Mesendoderm (in vitro differentiated cells): ENCODE data around the gene TBXAS1.

Source experiments
- DNase-seq: peaks from one replicate; pipeline ENCODE4 v3.0.0; 2013
- H2AK5ac ChIP-seq: 2 replicates; pipeline ENCODE4 v1.6.1; 2013; ENCODE audit warnings: low read length, inconsistent platforms
- H2BK120ac ChIP-seq: 2 replicates; pipeline ENCODE4 v1.6.1; 2013; ENCODE audit warnings: low read depth, mild to moderate bottlenecking, low read length, moderate library complexity, mixed read lengths
- H2BK15ac ChIP-seq: replicated peaks from 2 replicates; pipeline ENCODE4 v1.6.1; 2013; ENCODE audit warnings: low read depth, mild to moderate bottlenecking, moderate library complexity
- H2BK5ac ChIP-seq: 2 replicates; pipeline ENCODE4 v1.6.1; 2013; ENCODE audit warnings: low read length, inconsistent platforms
- H3K18ac ChIP-seq: 2 replicates; pipeline ENCODE4 v1.6.1; 2013; ENCODE audit warnings: mild to moderate bottlenecking, low read length, mixed read lengths
- H3K23ac ChIP-seq: one replicate; pipeline ENCODE4 v1.6.1; 2013; ENCODE audit warnings: low read length
- H3K27ac ChIP-seq: 2 replicates; pipeline ENCODE4 v1.5.1; 2013; ENCODE audit warnings: low read depth, mild to moderate bottlenecking, inconsistent platforms, low read length, moderate library complexity
- H3K27me3 ChIP-seq: 2 replicates; pipeline ENCODE4 v1.6.1; 2013; ENCODE audit warnings: low read length, control low read depth, mild to moderate bottlenecking, inconsistent platforms; ENCODE audit not compliant: insufficient read depth, poor library complexity
- H3K36me3 ChIP-seq: 2 replicates; pipeline ENCODE4 v1.6.1; 2013; ENCODE audit warnings: low read length, inconsistent platforms; ENCODE audit not compliant: control insufficient read depth, insufficient read depth
- H3K4ac ChIP-seq: one replicate; pipeline ENCODE4 v1.6.1; 2013; ENCODE audit warnings: low read depth, mild to moderate bottlenecking, low read length, moderate library complexity
- H3K4me1 ChIP-seq: 2 replicates; pipeline ENCODE4 v1.6.1; 2013; ENCODE audit warnings: low read depth, low read length, inconsistent platforms; ENCODE audit not compliant: control insufficient read depth
- H3K4me2 ChIP-seq: 2 replicates; pipeline ENCODE4 v1.6.1; 2013; ENCODE audit warnings: low read length
- H3K4me3 ChIP-seq: 2 replicates; pipeline ENCODE4 v1.5.1; 2013; ENCODE audit warnings: mild to moderate bottlenecking, low read length
- H3K56ac ChIP-seq: one replicate; pipeline ENCODE4 v1.6.1; 2013; ENCODE audit warnings: low read length
- H3K79me1 ChIP-seq: 2 replicates; pipeline ENCODE4 v1.6.1; 2013; ENCODE audit warnings: low read length, inconsistent platforms
- H3K79me2 ChIP-seq: 2 replicates; pipeline ENCODE4 v1.6.1; 2013; ENCODE audit warnings: mild to moderate bottlenecking, low read length; ENCODE audit not compliant: control insufficient read depth, insufficient read depth
- H3K9ac ChIP-seq: 2 replicates; pipeline ENCODE4 v1.6.1; 2013; ENCODE audit warnings: low read length, inconsistent platforms
- H4K5ac ChIP-seq: one replicate; pipeline ENCODE4 v1.6.1; 2013; ENCODE audit warnings: low read length
- H4K8ac ChIP-seq: one replicate; pipeline ENCODE4 v1.6.1; 2013; ENCODE audit warnings: low read depth, mild to moderate bottlenecking, control low read depth, low read length, moderate library complexity
- WGBS: extraction: QIAGEN DNeasy Blood & Tissue Kit; methylation state at CpG from one replicate; pipeline ENCODE4 v1.1.7; 2013; ENCODE audit warnings: low lambda C conversion rate, missing lambda C conversion rate; ENCODE audit not compliant: insufficient coverage; ENCODE audit errors: extremely low coverage; 5-methylcytosine and 5-hydroxymethylcytosine counted together

The TBXAS1 gene

DNA sequence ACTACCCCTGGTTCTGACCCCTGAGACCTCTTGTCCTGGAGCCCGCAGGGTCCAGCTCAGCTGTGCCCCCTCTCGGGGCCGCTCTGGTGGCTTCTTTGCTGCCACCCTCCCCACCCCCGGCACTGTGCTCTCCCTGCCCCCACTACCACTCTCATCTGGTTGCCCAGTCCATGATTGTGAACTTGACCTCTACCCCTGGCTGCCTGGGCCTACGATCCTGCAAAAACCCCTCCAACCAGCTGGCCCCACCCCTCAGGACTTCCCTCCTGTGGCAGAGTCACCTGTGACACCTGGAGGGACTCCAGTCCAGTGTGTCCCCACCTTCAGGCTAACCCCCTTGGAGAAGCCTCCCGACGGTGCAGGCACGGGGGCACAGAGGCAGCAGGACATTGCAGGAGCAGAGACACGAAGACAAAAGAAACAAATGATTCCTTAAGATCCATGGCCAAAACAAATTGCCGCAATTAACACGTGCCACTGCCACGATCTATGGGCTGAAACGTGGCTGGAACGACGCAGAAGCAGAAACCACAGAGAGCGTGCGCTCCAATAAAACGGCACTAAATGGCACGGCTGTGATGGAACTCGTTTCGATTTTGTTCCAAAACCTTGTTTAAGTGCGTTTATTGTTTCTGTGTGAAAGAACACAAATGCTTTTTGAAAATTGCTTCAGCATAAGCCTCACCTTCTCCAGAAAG lies 161.7 kb downstream of the TBXAS1 start:
- Histone ChIP-seq H4K5ac (no peak overlapping the region), H3K36me3 (no peaks in the 10 kb centered on the region), H2BK15ac (no peak overlapping the region), H2BK120ac (no peak overlapping the region), H3K9ac (no peak overlapping the region), H3K27me3 (no peaks in the 10 kb centered on the region), H3K79me1 (no peaks in the 10 kb centered on the region), H3K4me2 (no peak overlapping the region), H3K4me1 (no peaks in the 10 kb centered on the region), H3K79me2 (no peaks in the 10 kb centered on the region), H2BK5ac (no peak overlapping the region), H3K18ac (no peak overlapping the region), H3K23ac (no peak overlapping the region), H4K8ac (no peak overlapping the region), H3K4me3 (no peak overlapping the region), H3K56ac (no peak overlapping the region), H2AK5ac (no peak overlapping the region), H3K4ac (no peak overlapping the region), H3K27ac (no peak overlapping the region)
- no CpG with 5 or more reads among the region's 22 CpGs for WGBS
- DNase-seq: no peak

DNA sequence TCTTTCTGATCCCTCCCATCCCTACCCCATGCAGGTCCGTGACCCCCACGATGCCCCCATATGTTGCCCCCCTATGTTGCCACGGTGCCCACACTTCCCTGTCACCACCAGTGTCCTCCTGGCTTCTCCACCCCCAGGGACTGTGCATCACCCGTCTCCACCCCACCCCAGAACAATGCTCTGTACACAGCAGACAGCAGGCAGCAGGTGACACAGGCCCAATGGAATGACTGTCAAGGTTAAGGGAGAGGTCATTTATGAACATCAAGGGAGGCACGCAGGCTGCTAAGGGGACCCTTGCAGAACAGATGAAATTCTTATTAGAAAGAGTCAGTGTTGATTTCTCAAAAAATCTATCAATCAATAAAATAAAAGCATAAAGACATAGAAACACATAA lies 162.2 kb downstream of the TBXAS1 start:
- no peak overlapping the region for H2BK15ac ChIP-seq
- no peak overlapping the region for H2AK5ac ChIP-seq
- no peak overlapping the region for H3K4me2 ChIP-seq
- no peaks in the 10 kb centered on the region for H3K79me2 ChIP-seq
- no peaks in the 10 kb centered on the region for H3K79me1 ChIP-seq
- no peak overlapping the region for H3K18ac ChIP-seq
- H3K27me3 ChIP-seq: no peaks in the 10 kb centered on the region
- H3K4me3 ChIP-seq: no peak overlapping the region
- H4K5ac ChIP-seq: no peak overlapping the region
- no peak overlapping the region for H3K23ac ChIP-seq
- H2BK120ac ChIP-seq: no peak overlapping the region
- no peak for DNase-seq
- no peak overlapping the region for H2BK5ac ChIP-seq
- no peak overlapping the region for H3K27ac ChIP-seq
- H3K4me1 ChIP-seq: no peaks in the 10 kb centered on the region
- no CpG with 5 or more reads among the region's 5 CpGs for WGBS
- no peak overlapping the region for H3K56ac ChIP-seq
- H4K8ac ChIP-seq: no peak overlapping the region
- no peak overlapping the region for H3K9ac ChIP-seq
- H3K4ac ChIP-seq: no peak overlapping the region
- H3K36me3 ChIP-seq: no peaks in the 10 kb centered on the region

DNA sequence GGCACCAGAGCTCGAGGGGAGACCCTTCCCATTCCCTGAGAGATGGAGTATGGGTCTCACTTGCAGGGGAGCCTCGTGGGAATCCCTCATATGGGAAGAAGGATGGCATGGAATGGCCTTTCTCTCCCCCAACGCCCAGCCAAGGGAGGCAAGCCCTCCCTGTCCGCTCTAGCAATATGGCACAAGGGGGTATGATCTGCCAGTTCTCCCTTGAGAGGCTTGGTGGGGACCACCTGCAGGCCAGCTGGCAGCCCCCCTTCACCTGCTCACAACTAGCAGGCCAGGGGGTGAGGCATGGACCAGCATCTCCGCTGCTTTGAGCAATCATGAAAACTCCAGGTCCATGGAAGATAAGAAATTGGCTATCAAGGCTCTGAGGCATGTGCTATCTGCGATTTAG lies 162.8 kb downstream of the TBXAS1 start:
- no peak overlapping the region for H3K4me2 ChIP-seq
- H3K9ac ChIP-seq: no peak overlapping the region
- H3K36me3 ChIP-seq: no peaks in the 10 kb centered on the region
- no peaks in the 10 kb centered on the region for H3K79me2 ChIP-seq
- H2AK5ac ChIP-seq: no peak overlapping the region
- H4K8ac ChIP-seq: no peak overlapping the region
- H4K5ac ChIP-seq: no peak overlapping the region
- no peak overlapping the region for H2BK15ac ChIP-seq
- no peak for DNase-seq
- no peak overlapping the region for H2BK120ac ChIP-seq
- no peak overlapping the region for H3K18ac ChIP-seq
- no peak overlapping the region for H3K56ac ChIP-seq
- no peak overlapping the region for H3K27ac ChIP-seq
- H3K23ac ChIP-seq: no peak overlapping the region
- H3K4me3 ChIP-seq: no peak overlapping the region
- H3K4ac ChIP-seq: no peak overlapping the region
- no peaks in the 10 kb centered on the region for H3K4me1 ChIP-seq
- no peak overlapping the region for H2BK5ac ChIP-seq
- no peaks in the 10 kb centered on the region for H3K27me3 ChIP-seq
- no peaks in the 10 kb centered on the region for H3K79me1 ChIP-seq
- WGBS: no CpG with 5 or more reads among the region's 6 CpGs

DNA sequence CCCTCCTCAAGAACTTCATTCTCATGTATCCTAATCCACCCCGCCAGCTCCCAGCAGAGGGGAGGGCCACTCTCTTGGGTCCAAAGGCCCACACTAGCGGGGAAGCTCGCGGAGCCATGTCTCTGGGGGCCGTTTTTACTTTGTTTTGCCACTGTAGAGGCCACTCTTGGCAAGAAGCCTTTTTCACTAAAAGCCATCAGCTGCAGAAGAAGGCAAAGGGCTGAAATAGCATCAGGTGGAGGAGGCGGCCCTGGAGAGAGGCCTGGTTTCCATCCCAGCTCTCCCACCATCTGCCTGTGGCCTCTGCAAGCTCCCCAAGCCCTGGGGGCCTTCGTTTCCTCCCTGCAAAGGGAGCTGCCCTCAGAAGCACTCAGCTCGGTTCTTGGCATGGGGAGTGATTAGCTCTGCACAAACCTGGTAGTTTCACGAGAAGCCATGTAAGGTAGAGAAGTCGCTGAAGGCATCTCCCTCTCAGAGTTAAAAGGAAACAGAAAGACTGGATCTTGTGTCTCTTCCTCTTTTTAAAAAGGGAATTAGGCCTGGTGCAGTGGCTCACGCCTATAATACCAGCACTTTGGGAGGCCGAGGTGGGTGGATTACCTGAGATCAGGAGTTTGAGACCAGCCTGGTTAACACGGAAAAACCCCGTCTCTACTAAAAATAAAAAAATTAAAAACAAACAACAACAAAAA lies 163.4 kb downstream of the TBXAS1 start:
- H3K79me2 ChIP-seq: no peaks in the 10 kb centered on the region
- no peak overlapping the region for H2BK5ac ChIP-seq
- WGBS: no CpG with 5 or more reads among the region's 14 CpGs
- H3K4me1 ChIP-seq: no peaks in the 10 kb centered on the region
- no peak overlapping the region for H3K23ac ChIP-seq
- H3K18ac ChIP-seq: no peak overlapping the region
- H2BK15ac ChIP-seq: no peak overlapping the region
- no peak overlapping the region for H3K9ac ChIP-seq
- H4K5ac ChIP-seq: no peak overlapping the region
- H3K4me3 ChIP-seq: no peak overlapping the region
- no peak overlapping the region for H4K8ac ChIP-seq
- H3K4me2 ChIP-seq: no peak overlapping the region
- DNase-seq: no peak
- no peak overlapping the region for H3K56ac ChIP-seq
- no peak overlapping the region for H2AK5ac ChIP-seq
- no peaks in the 10 kb centered on the region for H3K27me3 ChIP-seq
- no peak overlapping the region for H2BK120ac ChIP-seq
- H3K27ac ChIP-seq: no peak overlapping the region
- no peaks in the 10 kb centered on the region for H3K36me3 ChIP-seq
- no peaks in the 10 kb centered on the region for H3K79me1 ChIP-seq
- H3K4ac ChIP-seq: no peak overlapping the region

DNA sequence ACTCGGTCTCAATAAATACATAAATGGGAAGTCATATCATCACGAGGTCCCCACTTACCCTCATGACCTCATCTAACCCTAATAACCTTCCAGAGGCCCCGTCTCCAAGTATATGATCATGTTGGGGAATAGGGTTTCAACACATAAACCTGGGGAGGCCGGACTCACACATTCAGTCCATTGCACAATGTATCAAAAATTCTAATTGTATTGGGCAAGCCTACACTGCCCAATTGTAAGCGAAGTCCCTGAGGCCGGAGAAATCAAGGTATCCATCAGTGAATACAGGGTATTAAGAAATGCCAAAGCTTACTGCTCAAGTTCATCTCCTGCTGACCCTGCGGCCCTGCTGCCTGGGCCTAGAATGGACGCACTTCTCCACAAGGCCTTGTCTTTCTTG lies 164.1 kb downstream of the TBXAS1 start:
- Histone ChIP-seq H3K79me2 (no peaks in the 10 kb centered on the region), H3K36me3 (no peaks in the 10 kb centered on the region), H3K56ac (no peak overlapping the region), H3K27me3 (no peaks in the 10 kb centered on the region), H4K5ac (no peak overlapping the region), H3K9ac (no peak overlapping the region), H3K4me1 (no peaks in the 10 kb centered on the region), H3K4me3 (no peak overlapping the region), H4K8ac (no peak overlapping the region), H2BK5ac (no peak overlapping the region), H2BK15ac (no peak overlapping the region), H3K4ac (no peak overlapping the region), H3K4me2 (no peak overlapping the region), H3K79me1 (no peaks in the 10 kb centered on the region), H3K18ac (no peak overlapping the region), H3K27ac (no peak overlapping the region), H3K23ac (no peak overlapping the region), H2AK5ac (no peak overlapping the region), H2BK120ac (no peak overlapping the region)
- DNase-seq: no peak
- no CpG with 5 or more reads among the region's 8 CpGs for WGBS

DNA sequence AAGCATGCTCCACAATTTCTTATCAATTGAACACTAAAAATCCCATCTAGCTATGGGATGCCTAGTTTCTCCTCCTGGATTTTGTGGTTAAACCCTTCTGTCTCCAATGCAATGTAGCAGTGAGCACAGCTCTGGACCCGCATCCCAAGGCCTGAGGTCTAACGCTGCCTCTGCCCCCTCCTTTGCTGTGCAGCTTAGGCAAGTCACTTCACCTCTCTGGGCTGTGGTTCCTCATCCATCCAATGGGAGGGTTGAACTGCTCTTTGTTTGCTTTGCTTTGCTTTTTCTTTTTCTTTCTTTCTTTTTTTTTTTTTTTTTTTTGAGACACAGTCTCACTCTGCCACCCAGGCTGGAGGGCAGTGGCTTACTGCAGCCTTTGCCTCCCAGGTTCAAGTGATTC lies 164.5 kb downstream of the TBXAS1 start:
- Histone ChIP-seq H4K5ac (no peak overlapping the region), H3K18ac (no peak overlapping the region), H3K56ac (no peak overlapping the region), H3K4me1 (no peaks in the 10 kb centered on the region), H4K8ac (no peak overlapping the region), H3K4me3 (no peak overlapping the region), H3K79me2 (no peaks in the 10 kb centered on the region), H3K36me3 (no peaks in the 10 kb centered on the region), H3K27me3 (no peaks in the 10 kb centered on the region), H3K9ac (no peak overlapping the region), H3K23ac (no peak overlapping the region), H3K79me1 (no peaks in the 10 kb centered on the region), H3K27ac (no peak overlapping the region), H2BK120ac (no peak overlapping the region), H2AK5ac (no peak overlapping the region), H2BK5ac (no peak overlapping the region), H2BK15ac (no peak overlapping the region), H3K4me2 (no peak overlapping the region), H3K4ac (no peak overlapping the region)
- no peak for DNase-seq
- no CpG with 5 or more reads among the region's 2 CpGs for WGBS
